Activated CD4-positive, CD25-positive, alpha-beta regulatory T cell treated with anti-CD3 and anti-CD28 coated beads, Interleukin-2, amount 50 U/mL, for 16 hours (primary cell): ENCODE measurements around the gene PTCH1.

Source experiments
- DNase-seq: peaks from one replicate; pipeline ENCODE4 v3.0.0-alpha.2; 2020; ENCODE audit warnings: low read depth, low spot score

Gene PTCH1

GRCh38 chr9:95499046-95499676 is 17.6 kb downstream of the PTCH1 start:
- no peak for DNase-seq

- no peak for DNase-seq
Measured at GRCh38 chr9:95498641-95499040, 18.1 kb downstream of the PTCH1 start.

DNA sequence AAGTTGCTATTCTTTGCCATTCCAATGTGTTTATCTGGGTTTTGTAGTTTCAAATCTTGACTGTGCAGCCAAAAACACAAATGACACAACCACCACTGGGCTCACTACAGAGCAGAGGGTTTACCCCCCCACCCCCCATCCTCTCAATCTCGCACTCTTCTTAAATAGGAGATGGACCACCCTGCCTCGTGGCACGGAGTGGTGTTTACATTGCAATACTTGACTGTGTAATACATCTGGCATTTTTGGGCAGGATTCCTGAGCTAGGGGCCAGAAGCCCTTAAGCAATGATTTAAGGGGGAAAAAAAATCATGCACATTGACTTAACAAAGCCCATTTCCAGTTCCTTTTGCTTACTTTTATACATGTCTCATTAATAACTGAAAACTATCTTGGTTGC is 19.0 kb downstream of the PTCH1 start:
- no peak for DNase-seq

GRCh38 chr9:95496687-95497086 is 20.1 kb downstream of the PTCH1 start:
- no peak for DNase-seq

- DNase-seq = no peak
Measured at GRCh38 chr9:95495961-95496360, 20.8 kb downstream of the PTCH1 start.

DNA sequence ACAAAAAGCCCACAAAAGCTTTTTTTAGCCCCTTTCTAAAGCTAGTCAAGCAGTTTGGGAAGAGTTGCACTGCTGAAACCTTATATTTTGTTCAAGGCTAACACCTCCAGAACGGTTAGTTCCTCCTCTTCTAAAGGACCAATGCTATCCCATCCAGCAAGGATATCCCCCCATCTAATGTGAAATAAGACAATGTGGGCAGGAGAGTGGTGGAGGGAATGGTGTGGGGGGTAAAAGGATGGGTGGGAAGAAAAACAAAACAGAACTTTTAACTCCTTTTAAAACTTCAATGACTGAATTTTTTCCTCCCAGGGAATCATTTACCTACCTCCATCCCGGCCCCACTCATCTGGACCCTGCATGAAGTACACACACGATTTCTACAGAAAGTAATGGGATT is 21.2 kb downstream of the PTCH1 start:
- DNase-seq = no peak

DNA sequence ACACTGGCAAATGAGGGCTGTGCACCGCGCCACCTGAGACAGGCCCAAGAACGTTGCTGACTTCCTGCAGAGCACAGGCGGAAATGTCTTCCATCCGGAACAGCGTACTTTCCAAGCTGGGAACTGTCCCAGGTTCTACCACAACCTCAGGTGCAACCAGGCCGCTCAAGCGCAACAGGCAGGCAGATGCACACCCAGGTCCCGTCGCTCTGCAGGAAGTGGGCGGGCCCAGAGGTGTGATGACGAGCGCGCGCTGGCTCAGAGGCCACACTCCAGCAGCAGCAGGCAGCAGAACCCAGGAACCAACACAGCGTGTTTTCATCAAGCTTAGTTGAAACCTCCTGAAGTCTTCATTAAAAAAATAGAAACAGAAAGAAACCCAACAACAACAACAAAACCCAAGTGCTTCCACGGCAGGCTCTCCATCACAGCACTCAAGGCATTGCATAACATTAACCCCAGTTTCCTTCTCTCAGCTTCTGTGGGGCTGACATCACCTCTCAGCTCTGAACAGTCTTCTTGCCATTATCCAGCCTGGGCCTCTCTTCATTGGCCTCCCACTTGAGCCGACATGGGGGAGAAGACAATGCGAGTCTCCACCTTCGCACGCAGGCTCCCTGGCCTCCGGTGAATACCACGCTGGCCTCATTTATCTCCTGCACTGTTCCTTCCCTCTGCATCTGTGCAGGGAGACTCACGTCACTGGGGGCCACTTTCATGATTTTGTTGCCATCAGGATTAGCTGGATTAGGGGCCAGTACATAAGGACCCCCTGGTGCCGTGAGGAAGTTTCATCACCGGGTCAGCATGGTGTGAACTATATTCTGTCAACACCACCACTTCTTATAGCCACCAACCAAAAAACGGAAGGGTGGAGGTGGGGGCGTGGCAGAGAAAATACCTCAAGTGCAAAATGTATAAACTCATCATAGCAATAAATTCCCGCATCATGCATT is 22.1 kb downstream of the PTCH1 start:
- DNase-seq = peak; percentile 72

DNA sequence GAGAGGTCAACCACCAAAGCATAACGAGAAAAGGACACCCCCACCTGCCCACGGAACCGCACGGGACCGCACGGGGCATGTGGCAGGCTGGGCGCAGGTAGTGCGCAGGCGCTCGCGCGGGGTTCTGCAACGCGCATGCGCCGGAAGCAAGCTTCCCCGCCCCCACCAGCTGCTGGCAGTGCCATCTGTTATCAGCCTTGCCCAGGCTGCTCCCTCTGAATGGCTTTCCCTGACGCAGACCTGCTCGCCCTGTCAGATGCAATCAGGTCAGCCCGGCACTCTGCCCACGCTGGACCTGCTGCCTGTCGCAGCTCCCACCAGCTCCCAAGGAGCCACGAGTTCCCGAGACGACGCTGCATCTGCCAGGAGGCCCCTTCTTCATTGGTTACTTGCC is 22.8 kb downstream of the PTCH1 start:
- DNase-seq = no peak

DNA sequence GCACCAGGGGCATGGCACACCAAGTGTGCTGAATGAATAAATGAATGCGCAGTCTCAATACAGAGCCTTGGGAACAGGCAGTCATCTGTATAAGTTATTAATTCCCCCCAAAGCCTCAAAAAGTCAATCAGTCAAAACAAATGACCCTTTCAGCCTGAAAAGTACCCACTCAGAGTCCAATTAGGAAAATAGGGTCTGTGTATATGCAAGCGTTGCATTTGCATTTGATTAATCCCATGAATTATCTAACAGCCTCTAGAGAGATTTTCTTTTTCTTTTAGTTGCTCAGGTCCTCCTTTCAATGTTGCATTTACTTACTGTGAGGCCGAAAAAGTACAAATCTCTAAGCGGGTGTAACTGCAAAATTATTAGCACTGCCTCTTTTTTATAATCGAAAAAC is 23.4 kb downstream of the PTCH1 start:
- DNase-seq = no peak

- DNase-seq = no peak
Measured at GRCh38 chr9:95491543-95492320, 25.0 kb downstream of the PTCH1 start.

DNA sequence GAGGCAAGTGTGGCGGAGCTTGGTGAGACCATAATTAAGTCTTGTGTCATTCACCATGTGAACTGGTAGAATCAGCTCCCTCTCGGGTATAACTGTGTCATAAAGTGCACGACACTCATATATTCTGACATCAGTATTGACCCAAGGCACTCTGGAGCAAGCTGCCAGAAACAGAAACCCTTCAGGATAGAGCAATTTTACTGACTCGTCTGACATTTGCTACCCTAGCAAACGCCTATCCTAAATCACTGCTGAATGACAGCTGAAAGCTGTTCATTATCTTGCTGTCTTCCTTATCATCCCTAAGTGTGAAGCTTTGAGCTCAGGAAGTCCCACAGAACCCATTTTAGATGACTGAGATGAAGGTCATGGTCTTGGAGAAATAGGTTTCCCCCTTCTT is 27.8 kb downstream of the PTCH1 start:
- DNase-seq = no peak

GRCh38 chr9:95486318-95486717 is 30.5 kb downstream of the PTCH1 start:
- no peak for DNase-seq

- DNase-seq = no peak
Measured at GRCh38 chr9:95484225-95484624, 32.5 kb downstream of the PTCH1 start.

DNA sequence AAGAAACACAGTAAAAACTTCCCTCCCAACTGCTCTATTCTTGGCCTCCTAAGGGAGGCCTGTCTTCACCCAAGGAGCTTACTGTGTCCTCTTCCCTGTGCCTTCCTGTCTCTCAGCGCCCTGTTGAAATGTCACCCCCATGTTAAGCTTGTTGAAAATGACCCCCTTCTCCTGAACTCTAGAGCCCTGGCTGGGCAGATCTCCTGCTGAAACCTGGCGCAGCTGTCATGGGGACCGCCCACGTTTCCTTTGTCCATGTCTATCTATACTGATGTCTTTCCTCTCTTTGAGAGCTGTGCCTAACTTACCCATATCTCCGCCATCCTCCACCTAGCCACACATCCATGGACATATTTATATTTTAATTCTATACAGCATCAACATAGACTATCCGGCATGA is 33.3 kb downstream of the PTCH1 start:
- no peak for DNase-seq

DNA sequence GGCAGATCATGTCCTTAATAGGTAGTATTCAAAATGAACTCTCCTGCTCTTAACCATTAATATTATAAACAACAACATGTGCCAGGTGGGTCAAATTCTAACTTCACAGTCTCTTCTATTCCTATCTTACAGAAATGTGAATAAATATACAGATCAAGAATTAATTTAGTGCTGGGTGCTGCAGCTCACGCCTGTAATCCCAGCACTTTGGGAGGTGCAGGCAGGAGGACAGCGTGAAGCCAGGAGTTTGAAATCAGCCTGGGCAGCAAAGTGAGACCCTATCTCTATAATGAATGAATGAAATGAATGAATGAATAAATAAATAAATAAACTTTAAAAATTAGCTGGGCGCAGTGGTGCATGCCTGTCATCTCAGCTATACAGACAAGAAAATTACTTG is 34.1 kb downstream of the PTCH1 start:
- DNase-seq = no peak

DNA sequence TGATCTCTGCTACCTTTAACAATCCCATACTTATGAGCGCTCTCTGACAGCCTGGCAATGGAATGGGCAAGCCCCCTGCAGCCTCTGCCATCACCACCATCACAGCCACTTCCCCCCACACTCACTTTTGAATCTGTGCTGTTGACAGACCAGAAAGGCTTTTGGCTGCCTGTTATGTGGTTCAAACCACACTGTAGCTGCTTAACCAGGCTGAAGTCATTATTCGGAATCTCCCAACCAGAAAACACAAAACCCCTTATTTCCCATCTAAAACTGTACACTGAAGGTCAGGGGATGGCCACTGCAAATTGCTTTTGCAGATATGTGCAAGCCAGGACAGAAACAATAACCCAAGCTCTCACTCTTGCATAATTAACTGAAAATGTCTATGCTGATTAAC is 35.8 kb downstream of the PTCH1 start:
- DNase-seq = no peak

DNA sequence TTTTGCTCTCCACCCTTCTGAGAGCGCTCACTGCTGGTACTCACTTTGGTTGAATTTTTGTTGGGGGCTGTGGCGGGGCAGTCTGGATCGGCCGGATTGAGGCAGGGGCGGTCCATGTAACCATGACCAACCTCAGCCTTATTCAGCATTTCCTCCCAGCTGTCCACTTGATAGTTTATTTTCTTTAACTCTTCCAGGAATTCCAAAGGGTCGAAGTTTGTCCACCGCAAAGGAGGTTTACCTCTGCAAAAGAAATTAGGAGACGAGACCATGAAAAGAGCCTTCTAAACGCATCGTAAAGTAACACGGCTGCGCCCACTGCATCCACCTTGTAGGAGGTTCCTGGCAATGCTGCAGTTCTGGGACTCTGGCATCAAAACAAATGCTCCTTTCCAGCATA is 36.4 kb downstream of the PTCH1 start:
- DNase-seq = no peak

GRCh38 chr9:95479330-95479729 is 37.4 kb downstream of the PTCH1 start:
- DNase-seq = no peak

DNA sequence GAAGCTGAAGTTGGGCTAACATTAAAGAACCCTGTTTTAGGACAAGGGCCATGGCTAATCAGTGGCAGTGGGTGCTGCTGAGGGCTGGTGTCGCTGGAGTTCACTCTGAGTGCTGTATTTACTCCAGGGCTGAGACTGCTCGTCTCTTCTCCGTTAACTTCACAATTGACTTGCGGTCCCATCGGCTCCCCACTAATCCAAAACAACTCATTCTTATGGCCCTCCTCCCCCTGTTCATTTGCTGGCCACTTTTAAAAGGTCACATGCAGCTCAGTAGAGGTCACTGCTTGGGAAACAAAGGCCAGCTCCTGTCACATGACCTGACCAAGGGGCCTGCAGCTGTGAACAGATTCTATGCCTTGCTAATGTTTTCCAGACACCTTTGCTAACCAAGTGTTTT is 38.4 kb downstream of the PTCH1 start:
- no peak for DNase-seq

- DNase-seq = no peak
Measured at GRCh38 chr9:95477885-95478284, 38.9 kb downstream of the PTCH1 start.

DNA sequence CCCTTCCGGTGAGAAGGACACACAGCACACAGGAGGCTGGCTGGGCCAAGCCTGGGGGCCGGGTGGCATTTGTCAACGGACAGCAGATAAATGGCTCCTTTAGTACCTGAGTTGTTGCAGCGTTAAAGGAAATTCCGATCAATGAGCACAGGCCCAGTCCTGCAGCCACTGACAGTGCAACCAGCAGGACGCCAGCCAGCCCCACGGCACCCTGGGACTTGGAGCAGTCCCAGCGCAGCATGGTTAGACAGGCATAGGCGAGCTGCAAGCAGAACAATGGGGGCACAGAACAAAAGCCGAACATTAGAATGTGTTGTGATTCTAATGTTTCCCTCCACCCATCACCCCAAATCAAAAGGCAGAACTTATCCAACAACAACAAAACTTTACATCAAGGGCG is 39.3 kb downstream of the PTCH1 start:
- DNase-seq = no peak

- DNase-seq = no peak
Measured at GRCh38 chr9:95468791-95469190, 48.0 kb downstream of the PTCH1 start.
